Bronchial epithelial cell (primary cell): ENCODE results near the gene ENTPD1. TPM values are rescaled to one million over a fixed set of nuclear protein-coding genes. Genes with fewer than 3 reads are reported as not detected.

Experiments
- DNase-seq: peaks from one replicate; pipeline ENCODE4 v3.0.0-alpha.2; 2010; ENCODE audit warnings: low read depth
- FAIRE-seq: peaks from 2 replicates; lab custom pipeline; 2011; peaks lifted over from hg19 to GRCh38; lab: Jason Lieb, UNC
- H3K27me3 ChIP-seq: 2 replicates; pipeline ENCODE4 v1.5.1; 2011; ENCODE audit warnings: low read length; ENCODE audit not compliant: control insufficient read depth, insufficient read depth
- H3K36me3 ChIP-seq: 2 replicates; pipeline ENCODE4 v1.5.1; 2011; ENCODE audit warnings: low read length; ENCODE audit not compliant: control insufficient read depth, insufficient read depth
- H3K4me3 ChIP-seq: 2 replicates; pipeline ENCODE4 v1.5.1; 2011; ENCODE audit warnings: mild to moderate bottlenecking, low read depth, low read length, control low read depth
- CTCF ChIP-seq: IDR thresholded peaks from 2 replicates; pipeline ENCODE4 v1.5.1; 2011; ENCODE audit warnings: mild to moderate bottlenecking, moderate library complexity, low read length, control low read depth, inconsistent platforms; ENCODE audit not compliant: insufficient read depth, severe bottlenecking
- total RNA-seq: library from RNA; depleted of rRNA; stranded (reverse); fragments of >200 nt; gene quantifications from 2 replicates; pipeline ENCODE4 v1.2.1, GENCODE V29; 2014

The ENTPD1 gene
- total RNA-seq, 1 donor from 2014 or later = not detected

DNA sequence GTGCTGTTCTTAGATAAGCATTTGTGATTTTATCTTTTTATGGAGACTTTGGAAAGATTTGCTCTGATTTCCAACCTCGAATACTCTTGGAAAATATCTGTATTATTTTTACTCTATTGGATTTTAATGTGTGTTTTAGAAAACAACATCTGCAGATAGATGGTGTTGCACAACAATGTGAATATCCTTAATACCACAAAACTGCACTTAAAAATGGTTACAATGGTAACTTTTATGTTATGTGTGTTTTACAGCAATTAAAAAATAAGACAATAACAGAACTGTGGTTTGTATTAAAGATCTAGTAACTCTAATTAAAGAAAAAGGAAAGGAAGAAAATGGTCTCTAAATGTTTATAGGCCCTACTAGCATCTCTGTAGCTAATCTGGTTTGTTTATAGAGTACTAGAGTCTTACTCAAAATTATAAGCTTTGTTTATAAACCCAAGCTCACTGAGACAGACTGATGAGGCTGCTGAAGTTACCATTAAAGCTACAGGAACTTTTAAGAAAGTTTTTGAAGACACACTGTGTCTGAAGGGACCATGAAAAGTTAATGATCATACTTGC lies 77.2 kb downstream of the ENTPD1 start:
- DNase-seq (no peak), FAIRE-seq (no peak)
- Histone ChIP-seq H3K36me3 (no peaks in the 10 kb centered on the region), H3K4me3 (no peak overlapping the region), H3K27me3 (no peaks in the 10 kb centered on the region)
- TF ChIP-seq CTCF = no peak

DNA sequence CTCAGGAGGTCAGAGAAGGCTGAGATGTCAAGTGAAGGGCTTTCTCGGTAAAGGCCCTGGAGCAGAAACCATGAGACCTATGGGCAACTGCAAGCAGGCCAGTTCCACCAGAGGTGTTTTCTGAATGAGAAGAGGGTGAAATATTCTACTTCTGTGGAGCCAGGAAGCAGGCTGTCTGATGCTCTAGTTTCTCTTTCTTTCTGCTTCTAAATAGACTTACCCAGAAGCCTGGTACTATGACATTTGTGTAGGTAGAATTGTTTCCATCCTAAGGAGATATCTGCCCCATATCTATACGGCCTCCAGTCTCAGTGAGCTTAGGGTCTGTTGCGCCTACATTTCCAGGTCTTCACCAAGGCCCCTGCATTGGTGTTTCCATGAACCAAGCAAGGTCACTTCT lies 78.4 kb downstream of the ENTPD1 start:
- no peak for TF ChIP-seq CTCF
- DNase-seq (no peak), FAIRE-seq (no peak)
- H3K4me3 ChIP-seq = no peak overlapping the region
- no peaks in the 10 kb centered on the region for H3K36me3 ChIP-seq
- no peaks in the 10 kb centered on the region for H3K27me3 ChIP-seq

GRCh38 chr10:95835149-95835860 lies 79.3 kb downstream of the ENTPD1 start:
- no peak for TF ChIP-seq CTCF
- FAIRE-seq (no peak), DNase-seq (no peak)
- Histone ChIP-seq H3K36me3 (no peaks in the 10 kb centered on the region), H3K4me3 (no peak overlapping the region), H3K27me3 (no peaks in the 10 kb centered on the region)

DNA sequence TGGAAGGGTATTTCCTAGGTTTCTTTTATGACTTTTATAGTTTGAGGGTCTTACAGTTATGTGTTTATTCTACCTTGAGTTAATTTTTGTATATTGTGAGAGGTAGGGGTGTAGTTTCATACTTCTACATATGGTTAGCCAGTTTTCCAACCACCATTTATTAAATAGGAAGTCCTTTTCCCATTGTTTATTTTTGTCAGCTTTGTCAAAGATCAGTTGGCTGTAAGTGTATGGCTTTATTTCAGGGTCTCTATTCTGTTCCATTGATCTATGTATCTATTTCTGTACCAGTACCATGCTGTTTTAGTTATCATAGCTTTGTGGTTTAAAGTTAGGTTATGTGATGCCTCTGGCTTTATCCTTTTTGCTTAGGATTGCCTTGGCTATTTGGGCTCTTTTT lies 79.9 kb downstream of the ENTPD1 start:
- Histone ChIP-seq H3K27me3 (no peaks in the 10 kb centered on the region), H3K36me3 (no peaks in the 10 kb centered on the region), H3K4me3 (no peak overlapping the region)
- TF ChIP-seq CTCF = no peak
- DNase-seq = no peak
- no peak for FAIRE-seq

DNA sequence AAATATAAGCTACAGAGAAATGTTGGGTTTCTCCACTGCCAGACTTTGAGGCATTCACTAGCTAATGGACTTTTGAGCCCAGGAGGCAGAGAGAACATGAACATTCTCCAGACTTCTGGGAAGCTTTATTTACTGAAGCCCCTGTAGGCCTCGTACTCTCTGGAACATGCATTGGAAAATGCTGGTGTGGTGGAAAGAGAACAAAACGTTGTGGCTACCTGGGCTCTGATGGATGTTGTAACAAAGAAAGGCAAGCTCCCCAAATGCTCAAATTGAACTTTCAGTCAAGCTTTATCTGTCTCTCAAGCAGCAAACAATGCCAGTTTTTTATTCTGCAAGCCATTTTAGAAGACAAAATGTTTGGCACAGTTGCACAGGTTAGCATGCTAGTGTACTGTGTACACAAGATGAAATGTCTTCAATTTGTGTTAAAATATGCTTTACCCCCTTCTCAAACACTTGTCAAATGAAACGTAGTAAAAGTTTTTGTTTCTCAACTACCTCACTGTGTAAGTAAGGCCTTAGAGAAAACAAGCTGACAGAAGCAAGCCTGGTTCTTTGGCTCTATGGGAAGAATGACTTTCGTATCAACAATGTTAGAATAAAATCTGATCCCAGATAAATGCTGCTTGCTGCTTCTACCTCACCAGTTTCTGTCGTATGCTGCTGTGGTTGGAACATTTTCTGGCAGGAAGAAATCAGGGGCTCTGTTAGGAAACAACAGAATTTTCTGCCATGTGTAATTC lies 80.8 kb downstream of the ENTPD1 start:
- TF ChIP-seq CTCF = no peak
- FAIRE-seq = no peak
- no peaks in the 10 kb centered on the region for H3K27me3 ChIP-seq
- DNase-seq = no peak
- no peaks in the 10 kb centered on the region for H3K36me3 ChIP-seq
- H3K4me3 ChIP-seq = no peak overlapping the region
